H1 (cell line): ENCODE data around the gene GPC6. TPM values are rescaled to one million over a fixed set of nuclear protein-coding genes. Genes with fewer than 3 reads are reported as not detected.

Experiments used
- CTCF ChIA-PET: fragments of 300-600 bp; sonication (Branson Sonifier 250); formaldehyde crosslinking; loops from one replicate; lab custom pipeline; 2021; ENCODE audit not compliant: partially characterized antibody; lab: Charles Lee
- POLR2A ChIA-PET: fragments of 300-600 bp; sonication (Branson Sonifier 250); formaldehyde crosslinking; loops from one replicate; lab custom pipeline; 2021; ENCODE audit warnings: inconsistent platforms; ENCODE audit not compliant: partially characterized antibody; lab: Charles Lee
- DNase-seq, 2 experiments: peaks; one replicate each; pipeline versions ENCODE4 v3.0.0 to v3.0.0-alpha.2; 2010 to 2022; ENCODE audit warnings: low spot score in 2 of 2, low read depth in 1 of 2, mixed read lengths in 1 of 2
- FAIRE-seq: peaks from 2 replicates; lab custom pipeline; 2011; peaks lifted over from hg19 to GRCh38; lab: Jason Lieb, UNC
- H2AFZ ChIP-seq: 2 replicates; pipeline ENCODE4 v1.8.1; 2012; ENCODE audit warnings: low read length, inconsistent platforms
- H2AK5ac ChIP-seq: 2 replicates; pipeline ENCODE4 v1.6.1; 2013; ENCODE audit warnings: low read depth, low read length
- H2BK120ac ChIP-seq: replicated peaks from 2 replicates; pipeline ENCODE3; 2013; ENCODE audit warnings: low read depth, low read length, inconsistent platforms
- H2BK12ac ChIP-seq: 2 replicates; pipeline ENCODE4 v1.6.1; 2013; ENCODE audit warnings: low read depth, low read length
- H2BK15ac ChIP-seq: 2 replicates; pipeline ENCODE4 v1.6.1; 2013; ENCODE audit warnings: low read length
- H2BK20ac ChIP-seq: 2 replicates; pipeline ENCODE4 v1.6.1; 2013; ENCODE audit warnings: low read length
- H2BK5ac ChIP-seq: 2 replicates; pipeline ENCODE4 v1.6.1; 2013; ENCODE audit warnings: low read depth, low read length
- H3K14ac ChIP-seq: 2 replicates; pipeline ENCODE4 v1.6.1; 2013; ENCODE audit warnings: inconsistent platforms; ENCODE audit not compliant: insufficient read length
- H3K18ac ChIP-seq: 2 replicates; pipeline ENCODE4 v1.6.1; 2013; ENCODE audit warnings: low read length; ENCODE audit errors: extremely low read depth
- H3K23ac ChIP-seq: 2 replicates; pipeline ENCODE4 v1.6.1; 2013; ENCODE audit warnings: inconsistent platforms; ENCODE audit not compliant: insufficient read length
- H3K23me2 ChIP-seq: 2 replicates; pipeline ENCODE4 v1.6.1; 2013; ENCODE audit warnings: low read depth, low read length
- H3K27ac ChIP-seq: 2 replicates; pipeline ENCODE4 v1.6.1; 2011; ENCODE audit warnings: low read depth, low read length, inconsistent platforms
- H3K27me3 ChIP-seq, 4 experiments: replicated peaks in 1 of 4; 1 replicate in 1 of 4; 2 replicates in 3 of 4; pipeline versions ENCODE4 v1.6.1 to v1.8.1; 2011 to 2013; ENCODE audit warnings: low read length in 3 of 4, mild to moderate bottlenecking in 3 of 4, inconsistent platforms in 2 of 4, mixed read lengths in 2 of 4, moderate library complexity in 1 of 4; ENCODE audit not compliant: control insufficient read depth in 3 of 4, insufficient read depth in 3 of 4; ENCODE audit errors: extremely low read depth in 1 of 4
- H3K36me3 ChIP-seq, 4 experiments: 2 replicates each; pipeline versions ENCODE4 v1.6.1 to v1.8.1; 2011 to 2013; ENCODE audit warnings: mild to moderate bottlenecking in 4 of 4, low read length in 3 of 4, moderate library complexity in 2 of 4, control low read depth in 1 of 4, inconsistent platforms in 1 of 4; ENCODE audit not compliant: insufficient read depth in 4 of 4, control insufficient read depth in 2 of 4
- H3K4ac ChIP-seq: replicated peaks from 2 replicates; pipeline ENCODE3; 2013; ENCODE audit warnings: low read length, low read depth, mixed read lengths, inconsistent platforms; ENCODE audit not compliant: insufficient read length
- H3K4me1 ChIP-seq, 4 experiments: replicated peaks in 1 of 4; 1 replicate in 1 of 4; 2 replicates in 3 of 4; pipeline versions ENCODE4 v1.6.1 to v1.8.1; 2011 to 2013; ENCODE audit warnings: low read length in 3 of 4, inconsistent platforms in 2 of 4, mixed read lengths in 1 of 4; ENCODE audit not compliant: insufficient read depth in 4 of 4, control insufficient read depth in 3 of 4
- H3K4me2 ChIP-seq, 2 experiments: 2 replicates each; pipeline versions ENCODE4 v1.6.1 to v1.8.1; 2011 to 2013; ENCODE audit warnings: low read depth in 2 of 2, low read length in 2 of 2, control low read depth in 1 of 2, inconsistent platforms in 1 of 2, mild to moderate bottlenecking in 1 of 2; ENCODE audit not compliant: insufficient read depth in 1 of 2
- H3K4me3 ChIP-seq, 4 experiments: fragments of 200-600, 300-600 bp in 1 of 4; sonication (generic), shearing (Covaris generic), sonication (Bioruptor Twin) in 1 of 4; 2 replicates each; pipeline versions ENCODE4 v1.5.1 to v1.8.1; 2011 to 2016; ENCODE audit warnings: low read length in 4 of 4, low read depth in 3 of 4, control low read depth in 2 of 4, inconsistent platforms in 2 of 4, mild to moderate bottlenecking in 2 of 4, mixed read lengths in 1 of 4, moderate library complexity in 1 of 4; ENCODE audit not compliant: insufficient read depth in 2 of 4; ENCODE audit errors: extremely low read depth in 1 of 4
- H3K56ac ChIP-seq: replicated peaks from 2 replicates; pipeline ENCODE3; 2013; ENCODE audit warnings: low read depth, mild to moderate bottlenecking, mixed read lengths, low read length, inconsistent platforms; ENCODE audit not compliant: insufficient read length
- H3K79me1 ChIP-seq: 2 replicates; pipeline ENCODE4 v1.6.1; 2013; ENCODE audit warnings: low read depth, low read length, control low read depth
- H3K79me2 ChIP-seq, 2 experiments: 2 replicates each; pipeline versions ENCODE4 v1.6.1 to v1.8.1; 2012 to 2013; ENCODE audit warnings: low read length in 2 of 2, mild to moderate bottlenecking in 2 of 2, inconsistent platforms in 1 of 2; ENCODE audit not compliant: insufficient read depth in 2 of 2, control insufficient read depth in 1 of 2
- H3K9ac ChIP-seq, 4 experiments: replicated peaks in 1 of 4; 1 replicate in 1 of 4; 2 replicates in 3 of 4; pipeline versions ENCODE4 v1.6.1 to v1.8.1; 2011 to 2013; ENCODE audit warnings: low read depth in 3 of 4, low read length in 3 of 4, control low read depth in 2 of 4, mild to moderate bottlenecking in 2 of 4, moderate library complexity in 2 of 4, inconsistent platforms in 1 of 4; ENCODE audit errors: extremely low read depth in 1 of 4
- H3K9me3 ChIP-seq, 2 experiments: 2 replicates each; pipeline versions ENCODE4 v1.6.1 to v1.8.1; 2012 to 2013; ENCODE audit warnings: mild to moderate bottlenecking in 2 of 2, moderate library complexity in 2 of 2, control low read depth in 1 of 2, inconsistent platforms in 1 of 2, low read depth in 1 of 2, low read length in 1 of 2, mixed read lengths in 1 of 2; ENCODE audit not compliant: insufficient read depth in 2 of 2
- H4K20me1 ChIP-seq, 2 experiments: replicated peaks in 1 of 2; 2 replicates each; pipeline versions ENCODE3 to v1.8.1; 2011 to 2013; ENCODE audit warnings: inconsistent platforms in 2 of 2, low read length in 2 of 2, mild to moderate bottlenecking in 1 of 2; ENCODE audit not compliant: insufficient read depth in 2 of 2, control insufficient read depth in 1 of 2
- H4K5ac ChIP-seq: 2 replicates; pipeline ENCODE4 v1.6.1; 2013; ENCODE audit warnings: low read length, low read depth, mixed read lengths, inconsistent platforms; ENCODE audit not compliant: insufficient read length
- H4K8ac ChIP-seq: 2 replicates; pipeline ENCODE4 v1.8.0; 2013; ENCODE audit warnings: mild to moderate bottlenecking, moderate library complexity, low read length, inconsistent platforms; ENCODE audit not compliant: insufficient read depth; ENCODE audit errors: extremely low read depth
- H4K91ac ChIP-seq: replicated peaks from 2 replicates; pipeline ENCODE3; 2013; ENCODE audit warnings: low read length, mixed read lengths, inconsistent platforms; ENCODE audit not compliant: insufficient read length
- EP300 ChIP-seq, 2 experiments: IDR thresholded peaks; 1 replicate in 1 of 2; 2 replicates in 1 of 2; pipeline ENCODE4 v1.6.1; 2011 to 2012; ENCODE audit warnings: low read depth in 2 of 2, low read length in 2 of 2, mild to moderate bottlenecking in 2 of 2, borderline replicate concordance in 1 of 2, inconsistent platforms in 1 of 2, moderate library complexity in 1 of 2
- JUND ChIP-seq: IDR thresholded peaks from 2 replicates; pipeline ENCODE4 v1.6.1; 2011; ENCODE audit warnings: mild to moderate bottlenecking, improper control_type of control experiment, low read length
- NANOG ChIP-seq: IDR thresholded peaks from 2 replicates; pipeline ENCODE4 v1.6.1; 2011; ENCODE audit warnings: low read length, low read depth, mild to moderate bottlenecking, inconsistent platforms; ENCODE audit not compliant: insufficient read depth, poor library complexity, severe bottlenecking
- SAP30 ChIP-seq: fragments of 300-600 bp; sonication (generic); IDR thresholded peaks from 2 replicates; pipeline ENCODE4 v1.7.1; 2012; ENCODE audit warnings: low read length, moderate library complexity, mild to moderate bottlenecking, inconsistent platforms; ENCODE audit not compliant: insufficient read depth, insufficient replicate concordance
- SIN3A ChIP-seq, 2 experiments: IDR thresholded peaks in 1 of 2; conservative IDR thresholded peaks in 1 of 2; 2 replicates each; pipeline ENCODE4 v1.6.1; 2011 to 2012; ENCODE audit warnings: low read length in 2 of 2, improper control_type of control experiment in 1 of 2, low read depth in 1 of 2, mild to moderate bottlenecking in 1 of 2
- SUZ12 ChIP-seq: fragments of 200-600 bp; sonication (generic); IDR thresholded peaks from 2 replicates; pipeline ENCODE4 v1.6.1; 2012; ENCODE audit warnings: mild to moderate bottlenecking, inconsistent platforms, low read length, moderate library complexity, mixed read lengths
- WGBS, 2 experiments: shearing (Covaris generic) in 1 of 2; methylation state at CpG; one replicate each; pipeline versions ENCODE4 v1.1.6 to v1.1.7; 2013 to 2015; ENCODE audit warnings: low lambda C conversion rate in 2 of 2, mixed read lengths in 2 of 2, inconsistent platforms in 1 of 2, low coverage in 1 of 2, missing lambda C conversion rate in 1 of 2; ENCODE audit not compliant: insufficient replicate concordance in 2 of 2, insufficient coverage in 1 of 2, insufficient read length in 1 of 2; ENCODE audit errors: extremely low coverage in 1 of 2, missing lambda C conversion rate in 1 of 2; 5-methylcytosine and 5-hydroxymethylcytosine counted together
- polyA plus RNA-seq, 7 experiments: library from polyadenylated mRNA; depleted of rRNA in 3 of 7; stranded (reverse) in 5 of 7; unstranded in 2 of 7; fragments of >200 nt in 5 of 7; fragments of 200-250 nt in 2 of 7; gene quantifications; 1 replicate in 5 of 7; 2 replicates in 1 of 7; 4 replicates in 1 of 7; pipeline versions ENCODE4 v1.2.1 to v1.2.3, GENCODE V29; 2011 to 2013; ENCODE audit warnings: missing spikeins in 2 of 7, mixed read lengths in 2 of 7
- total RNA-seq: library from RNA; stranded (reverse); fragmentation: NEBNext Ultra II Directional; extraction: Animal tissue kit (Norgen Biotek cat#: 25700); gene quantifications from 2 replicates; pipeline ENCODE4 v1.2.1, GENCODE V29; 2021

GPC6 gene
- total and polyA plus RNA-seq, 2 of the 8 experiments (the other 6 are each of a cell fraction or from before 2014, with no cell fraction given), result 5.4 to 12.0 TPM

DNA sequence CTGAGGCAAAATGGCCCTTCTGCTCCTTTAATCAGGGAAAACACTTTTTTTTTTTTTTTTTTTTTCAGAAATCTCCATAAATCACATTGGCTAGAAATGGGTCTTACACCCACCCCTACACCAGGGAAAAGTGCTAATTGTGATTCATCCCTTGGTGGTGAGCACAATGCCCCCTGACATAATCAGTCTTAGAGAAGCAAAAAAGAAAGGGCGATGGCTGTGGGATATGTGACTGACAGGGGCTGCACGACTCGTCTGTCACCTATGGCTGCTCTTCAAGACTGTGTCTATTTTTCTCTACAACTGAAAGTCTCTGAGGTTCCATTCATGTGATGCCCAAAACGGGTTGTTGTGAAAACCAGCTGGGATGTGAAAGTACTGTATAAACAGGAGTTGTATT, 3.6 kb upstream of the GPC6 start:
- H3K4me3 ChIP-seq, result no peak overlapping the region
- no peak overlapping the region for H2AFZ ChIP-seq
- H3K56ac ChIP-seq, result no peak overlapping the region
- POLR2A ChIA-PET, result no interaction called here
- DNase-seq, result no peak
- H2BK5ac ChIP-seq, result no peak overlapping the region
- no peak overlapping the region for H4K8ac ChIP-seq
- H2BK15ac ChIP-seq, result no peak overlapping the region
- H3K36me3 ChIP-seq, result no peaks in the 10 kb centered on the region
- TF ChIP-seq EP300 (IDR thresholded peaks at IDR 0.05; ENCODE audit: borderline replicate concordance in 1 of 2, low read depth in 2 of 2, low read length in 2 of 2) (no peak), NANOG (no peak), JUND (no peak), SIN3A (conservative IDR thresholded peaks at IDR 0.05 in 1 of 2, IDR thresholded peaks at IDR 0.05 in 1 of 2; ENCODE audit: low read depth in 1 of 2, low read length in 2 of 2) (no peak), SUZ12 (no peak), SAP30 (no peak)
- TF ChIP-seq, all 59 proteins: peak for 0
- Histone ChIP-seq H3K79me2 (no peaks in the 10 kb centered on the region), H2BK20ac (no peak overlapping the region), H2AK5ac (no peak overlapping the region), H3K4ac (no peak overlapping the region), H3K79me1 (no peaks in the 10 kb centered on the region), H3K9me3 (no peaks in the 10 kb centered on the region), H3K23me2 (peaks cover 9% of the 10 kb centered on the region; the same call in 1 of the 2 replicates), H3K23ac (no peak overlapping the region), H4K5ac (no peak overlapping the region), H4K91ac (no peak overlapping the region), H3K18ac (no peak overlapping the region), H3K14ac (no peak overlapping the region), H3K9ac (no peak overlapping the region), H2BK12ac (no peak overlapping the region), H4K20me1 (no peaks in the 10 kb centered on the region), H2BK120ac (no peak overlapping the region), H3K4me1 (peaks cover 0 to 14% (median 13%) of the 10 kb centered on the region in 4 experiments; a peak in 5 of 7 replicates), H3K27me3 (no peaks in the 10 kb centered on the region), H3K27ac (no peak overlapping the region), H3K4me2 (no peak overlapping the region)
- CTCF ChIA-PET, result no interaction called here
- FAIRE-seq, result no peak
- WGBS, 2 experiments, result 81% methylated on average over 4 of the region's 4 CpGs; no CpG with 5 or more reads in 1 of the 2 experiments
